ENCODE data around the gene SLC13A2. TPM values are rescaled to one million over a fixed set of nuclear protein-coding genes. Genes with fewer than 3 reads are reported as not detected.
A peak's percentile ranks its signal among the peaks of the same experiment; 100 is the strongest.

The SLC13A2 gene
- total and polyA plus RNA-seq, 11 donors, result 0.03 TPM; not detected in 10

DNA sequence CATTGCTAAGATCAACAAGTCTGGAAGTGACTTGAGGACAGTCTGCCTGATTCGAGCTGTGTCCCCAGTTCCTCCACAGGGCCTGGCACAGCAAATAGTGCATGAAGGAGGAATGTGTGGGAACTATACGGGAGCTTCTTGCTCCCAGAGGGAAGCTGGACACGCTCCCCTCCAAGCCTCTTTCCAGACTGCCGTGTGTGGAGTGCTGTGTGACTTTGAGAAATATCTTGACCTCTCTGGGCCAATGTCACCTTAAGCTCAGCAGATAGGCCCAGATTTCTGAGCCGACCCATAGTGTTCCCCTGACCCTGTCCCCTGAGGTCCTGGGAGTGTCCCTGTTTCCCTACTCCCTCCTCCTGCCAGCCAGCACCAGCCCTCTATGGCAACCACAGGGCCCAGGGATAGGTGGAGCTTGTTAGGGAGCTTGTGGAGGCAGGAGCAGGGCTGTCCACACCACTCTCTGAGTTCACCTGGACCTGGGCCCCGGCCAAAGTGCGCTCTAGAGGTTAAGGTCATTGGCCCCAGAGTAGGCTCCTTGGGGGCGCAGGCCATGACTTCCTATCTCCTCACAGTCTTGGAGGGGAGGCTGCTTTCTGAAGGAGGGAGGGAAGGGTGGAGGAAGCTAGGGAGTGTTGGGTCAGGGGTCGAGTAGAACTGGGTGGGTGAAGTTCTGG lies 26.4 kb downstream of the SLC13A2 start:
- intact Hi-C loops (cut with DNase I), result loop anchor here in 7 of 10 donors (2.0 to 5.0 kb wide), 4 partner anchors 32 to 45 kb away; no protein-coding TSS in a partner anchor
- no peaks in the 10 kb centered on the region for H3K9me3 ChIP-seq
- DNase-seq (no peak), ATAC-seq (no peak)
- no peak overlapping the region for H3K4me3 ChIP-seq
- H3K27ac ChIP-seq, result no peak overlapping the region
- 71 to 77% (median 77%) methylated on average over 9 of the region's 9 CpGs for WGBS, 4 donors
- peaks cover 0 to 3% (median 0%) of the 10 kb centered on the region in 9 donors for H3K27me3 ChIP-seq
- no peaks in the 10 kb centered on the region for H3K36me3 ChIP-seq
- no peak for TF ChIP-seq POLR2A (IDR thresholded peaks at IDR 0.05)
- TF ChIP-seq, protein P1, sequence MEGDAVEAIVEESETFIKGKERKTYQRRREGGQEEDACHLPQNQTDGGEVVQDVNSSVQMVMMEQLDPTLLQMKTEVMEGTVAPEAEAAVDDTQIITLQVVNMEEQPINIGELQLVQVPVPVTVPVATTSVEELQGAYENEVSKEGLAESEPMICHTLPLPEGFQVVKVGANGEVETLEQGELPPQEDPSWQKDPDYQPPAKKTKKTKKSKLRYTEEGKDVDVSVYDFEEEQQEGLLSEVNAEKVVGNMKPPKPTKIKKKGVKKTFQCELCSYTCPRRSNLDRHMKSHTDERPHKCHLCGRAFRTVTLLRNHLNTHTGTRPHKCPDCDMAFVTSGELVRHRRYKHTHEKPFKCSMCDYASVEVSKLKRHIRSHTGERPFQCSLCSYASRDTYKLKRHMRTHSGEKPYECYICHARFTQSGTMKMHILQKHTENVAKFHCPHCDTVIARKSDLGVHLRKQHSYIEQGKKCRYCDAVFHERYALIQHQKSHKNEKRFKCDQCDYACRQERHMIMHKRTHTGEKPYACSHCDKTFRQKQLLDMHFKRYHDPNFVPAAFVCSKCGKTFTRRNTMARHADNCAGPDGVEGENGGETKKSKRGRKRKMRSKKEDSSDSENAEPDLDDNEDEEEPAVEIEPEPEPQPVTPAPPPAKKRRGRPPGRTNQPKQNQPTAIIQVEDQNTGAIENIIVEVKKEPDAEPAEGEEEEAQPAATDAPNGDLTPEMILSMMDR (IDR thresholded peaks at IDR 0.05), result no peak
- peaks cover 0 to 13% (median 0%) of the 10 kb centered on the region in 12 donors for H3K4me1 ChIP-seq

DNA sequence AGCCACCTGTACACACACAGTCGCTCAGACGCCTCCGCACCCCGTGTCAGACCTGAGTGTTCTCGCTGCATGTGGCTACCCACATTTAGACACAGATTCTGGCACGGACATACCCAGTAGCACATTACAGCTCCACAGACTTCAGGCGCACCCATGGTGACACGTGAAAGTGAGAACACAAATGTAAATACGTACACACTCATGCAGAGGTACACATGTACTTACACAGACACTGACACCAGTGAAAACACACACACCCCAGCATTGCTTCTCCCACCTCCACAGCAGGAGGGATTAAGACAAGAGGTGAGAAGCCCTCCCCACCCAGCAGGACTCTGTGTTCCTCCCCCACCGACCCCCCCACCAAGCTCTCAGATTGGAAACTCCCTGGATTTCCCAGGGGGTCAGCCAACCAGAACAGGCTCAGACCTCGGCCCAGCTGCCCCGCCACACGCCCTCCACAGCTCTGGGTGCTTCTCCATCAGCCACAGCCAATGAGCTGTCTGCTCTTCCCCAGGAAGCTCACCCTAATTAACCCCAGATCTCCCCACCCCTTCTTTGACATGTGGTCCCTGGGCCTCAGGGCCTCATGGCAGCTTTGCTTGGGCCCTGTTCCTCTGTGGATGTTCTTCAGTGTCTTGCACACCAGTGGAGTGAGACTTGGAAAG lies 27.4 kb downstream of the SLC13A2 start:
- ATAC-seq, result peak in 1 of 4 donors; percentile 12

DNA sequence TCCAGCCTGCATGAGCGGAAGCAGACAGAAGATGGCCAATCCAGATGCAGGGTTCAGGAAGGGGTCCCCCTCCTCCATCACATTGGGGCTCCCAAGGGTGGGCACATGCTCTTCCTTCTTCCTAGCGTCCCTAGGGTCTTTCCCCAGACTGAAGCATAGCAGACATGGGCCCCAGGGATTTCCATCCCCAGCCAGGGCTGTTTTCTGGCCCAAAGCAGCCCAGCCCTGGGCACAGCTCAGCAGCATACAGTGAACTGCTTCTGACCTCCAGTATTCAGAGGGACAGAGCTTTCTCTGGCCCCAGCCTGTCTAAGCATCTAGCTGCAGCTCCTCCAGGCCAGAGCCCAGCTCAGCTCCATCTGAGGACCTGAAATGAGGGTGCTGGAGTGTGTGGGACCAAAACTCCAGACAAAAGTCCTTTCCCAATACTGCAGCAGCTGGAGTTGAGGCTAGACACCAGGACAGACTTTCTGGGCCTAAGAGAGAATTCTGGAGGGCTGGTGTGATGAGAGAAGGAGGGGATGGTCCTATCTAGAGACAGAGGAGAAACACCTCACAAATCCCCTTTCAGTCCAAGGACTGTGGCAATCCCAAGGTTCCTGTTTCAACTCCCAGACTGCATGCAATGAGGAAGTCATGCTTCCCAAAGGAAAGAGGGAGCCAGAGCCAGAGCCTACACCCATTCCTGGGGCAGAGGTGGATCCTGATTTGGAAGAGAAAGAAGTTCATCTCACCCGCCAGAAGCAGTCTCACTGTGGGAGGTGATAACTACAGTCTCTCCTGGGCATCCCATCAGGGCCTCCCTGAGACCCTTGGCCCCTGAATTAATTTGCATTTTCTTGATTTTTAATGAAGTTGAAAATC lies 28.2 kb downstream of the SLC13A2 start:
- DNase-seq, result no peak
- no peaks in the 10 kb centered on the region for H3K9me3 ChIP-seq
- no peak for TF ChIP-seq POLR2A (IDR thresholded peaks at IDR 0.05)
- TF ChIP-seq, protein P1 (IDR thresholded peaks at IDR 0.05), result no peak
- no peak overlapping the region for H3K27ac ChIP-seq
- H3K4me3 ChIP-seq, result no peak overlapping the region
- 50 to 70% (median 64%) methylated on average over 3 of the region's 3 CpGs for WGBS, 4 donors
- H3K27me3 ChIP-seq, result peaks cover 0 to 7% (median 0%) of the 10 kb centered on the region in 9 donors
- H3K4me1 ChIP-seq, result peaks cover 0 to 13% (median 0%) of the 10 kb centered on the region in 12 donors
- no peaks in the 10 kb centered on the region for H3K36me3 ChIP-seq
- ATAC-seq, result no peak
- intact Hi-C loops (cut with DNase I), result loop anchor here in 1 of 10 donors (5.0 kb wide), 1 partner anchor 36 kb away; no protein-coding TSS in a partner anchor

More for the DNA sequence above, 27.4 kb downstream of the SLC13A2 start:
- no peak overlapping the region for H3K27ac ChIP-seq
- H3K4me3 ChIP-seq, result no peak overlapping the region
- no peaks in the 10 kb centered on the region for H3K36me3 ChIP-seq
- intact Hi-C loops (cut with DNase I), result loop anchor here in 1 of 10 donors (5.0 kb wide), 1 partner anchor 36 kb away; no protein-coding TSS in a partner anchor
- peaks cover 0 to 13% (median 0%) of the 10 kb centered on the region in 12 donors for H3K4me1 ChIP-seq
- WGBS, 4 donors, result 58 to 74% (median 66%) methylated on average over 13 of the region's 13 CpGs
- H3K9me3 ChIP-seq, result no peaks in the 10 kb centered on the region
- DNase-seq, result peak in 1 of 5 donors; percentile 27
- TF ChIP-seq POLR2A (IDR thresholded peaks at IDR 0.05), result no peak
- peaks cover 0 to 7% (median 0%) of the 10 kb centered on the region in 9 donors for H3K27me3 ChIP-seq

DNA sequence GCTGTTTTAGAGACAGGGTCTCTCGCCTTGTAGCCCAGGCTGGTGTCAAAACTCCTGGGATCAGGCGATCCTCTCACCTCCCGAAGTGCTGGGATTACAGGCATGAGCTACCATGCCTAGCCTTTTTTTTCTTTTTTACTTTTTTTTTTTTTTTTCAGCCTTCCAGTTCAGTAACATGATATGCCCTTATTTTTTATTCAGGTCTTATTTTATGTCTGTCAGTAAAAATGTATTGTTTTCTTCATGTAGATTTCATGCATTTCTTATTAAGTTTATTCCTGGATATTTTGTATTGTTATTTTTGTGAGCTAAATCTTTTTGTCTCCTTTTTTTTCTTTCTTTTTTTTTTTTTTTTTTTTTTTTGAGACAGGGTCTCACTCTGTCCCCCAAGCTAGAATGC lies 30.0 kb downstream of the SLC13A2 start:
- H3K4me3 ChIP-seq, result no peak overlapping the region
- DNase-seq (no peak), ATAC-seq (no peak)
- intact Hi-C loops (cut with DNase I), result loop anchor here in 1 of 10 donors (5.0 kb wide), 1 partner anchor 34 kb away; no protein-coding TSS in a partner anchor
- peaks cover 0 to 13% (median 0%) of the 10 kb centered on the region in 12 donors for H3K4me1 ChIP-seq
- no peaks in the 10 kb centered on the region for H3K36me3 ChIP-seq
- H3K9me3 ChIP-seq, result no peaks in the 10 kb centered on the region
- TF ChIP-seq POLR2A (IDR thresholded peaks at IDR 0.05), result no peak
- TF ChIP-seq, protein P1 (IDR thresholded peaks at IDR 0.05), result no peak
- no peak overlapping the region for H3K27ac ChIP-seq
- peaks cover 0 to 20% (median 6%) of the 10 kb centered on the region in 9 donors for H3K27me3 ChIP-seq
- 67 to 80% (median 76%) methylated on average over 3 of the region's 3 CpGs for WGBS, 4 donors

All from heart left ventricle (tissue), 16 donors.